HG03457 (cell line): Measurements from ENCODE around the gene SELENOW.
"Not testable (repeated sequence)": the region's sequence is repeated elsewhere in the genome, so short reads cannot be mapped to it uniquely, and the experiment has no call there.

Source experiments
- ATAC-seq: cut with Tn5 transposase; IDR thresholded peaks from one replicate; pipeline ENCODE4 v1.9.1; 2021; ENCODE audit warnings: moderate number of reproducible peaks; ENCODE audit not compliant: unreplicated experiment

The SELENOW gene

DNA sequence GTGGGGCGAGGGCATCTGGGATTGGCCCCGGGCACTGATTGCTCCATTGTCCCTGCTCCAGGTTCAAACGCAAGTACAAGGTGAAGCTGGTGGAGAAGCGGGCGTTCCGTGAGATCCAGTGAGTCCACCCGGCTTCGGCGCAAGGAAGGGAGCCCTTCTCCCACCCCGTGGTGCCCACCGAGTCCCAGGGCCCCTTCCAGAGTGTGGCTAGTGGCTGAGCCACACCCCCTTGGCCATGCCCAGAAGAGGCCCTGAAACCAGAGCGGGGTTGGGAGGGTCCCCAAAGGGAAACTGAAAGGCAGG lies 21.9 kb upstream of the SELENOW start:
- ATAC-seq: no peak

- no peak for ATAC-seq
Measured at GRCh38 chr19:47756953-47757608, 21.4 kb upstream of the SELENOW start.

DNA sequence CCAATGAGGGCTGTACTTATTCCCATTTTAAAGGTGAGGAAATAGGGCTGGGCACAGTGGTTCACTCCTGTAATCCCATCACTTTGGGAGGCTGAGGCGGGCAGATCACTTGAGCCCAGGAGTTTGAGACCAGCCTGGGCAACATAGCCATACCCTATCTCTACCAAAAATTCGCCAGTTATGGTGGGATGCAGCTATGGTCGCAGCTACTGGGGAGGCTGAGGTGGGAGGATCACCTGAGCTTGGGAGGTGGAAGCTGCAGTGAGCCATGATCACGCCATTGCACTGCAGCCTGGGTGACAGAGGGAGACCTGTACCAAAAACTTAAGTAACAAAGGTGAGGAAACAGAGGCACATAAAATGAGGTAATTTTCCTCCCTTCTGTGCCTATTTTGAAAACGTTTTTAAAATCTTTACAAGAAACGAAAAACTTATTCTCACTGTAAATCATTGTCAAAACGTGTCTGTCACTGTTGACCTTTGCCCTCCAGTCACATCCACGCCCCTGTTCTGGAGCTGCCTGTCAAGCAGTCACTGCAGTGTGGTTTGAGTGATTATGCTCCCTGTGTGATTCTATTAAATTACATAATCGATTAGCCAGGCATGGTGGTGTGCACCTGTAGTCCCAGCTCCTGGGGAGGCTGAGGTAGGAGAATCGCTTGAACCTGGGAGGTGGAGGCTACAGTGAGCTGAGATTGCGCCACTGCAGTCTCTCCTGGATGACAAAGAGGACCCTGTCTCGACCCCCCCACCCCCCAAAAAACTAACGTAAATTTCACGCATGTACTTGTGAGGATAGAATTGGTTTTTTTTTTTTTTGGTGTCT lies 20.7 kb upstream of the SELENOW start:
- ATAC-seq: no peak

DNA sequence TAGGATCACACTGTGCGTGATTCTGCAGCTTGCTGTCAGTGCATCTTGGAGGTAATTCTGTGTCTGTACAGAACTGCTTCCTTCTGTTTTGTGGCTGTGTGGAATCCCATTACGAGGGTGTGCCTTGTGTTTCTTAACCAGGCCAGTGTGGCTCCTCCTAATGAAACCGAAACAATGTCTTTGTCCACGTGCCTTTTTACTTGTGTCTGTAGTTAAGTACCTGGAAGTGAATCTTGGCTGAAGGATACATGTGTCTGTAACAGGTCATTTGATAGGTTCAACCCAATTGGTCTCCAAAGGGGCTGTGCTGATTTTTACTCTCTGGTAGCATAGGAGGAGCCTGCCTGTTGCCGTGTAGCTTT lies 20.1 kb upstream of the SELENOW start:
- no peak for ATAC-seq

DNA sequence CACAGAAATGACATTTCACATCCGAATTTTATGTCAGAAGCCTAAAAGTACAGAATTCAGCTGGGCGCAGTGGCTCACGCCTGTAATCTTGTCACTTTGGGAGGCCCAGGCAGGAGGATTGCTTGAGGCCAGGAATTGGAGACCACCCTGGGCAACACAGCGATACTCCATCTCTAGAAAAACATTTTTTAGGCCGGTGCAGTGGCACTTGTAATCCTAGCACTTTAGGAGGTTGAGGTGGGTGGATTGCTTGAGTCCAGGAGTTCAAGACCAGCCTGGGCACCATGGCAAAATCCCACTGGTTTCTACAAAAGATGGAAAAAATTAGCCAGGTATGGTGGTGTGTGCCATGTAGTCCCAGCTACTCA lies 17.9 kb upstream of the SELENOW start:
- no peak for ATAC-seq

- ATAC-seq: no peak
Measured at GRCh38 chr19:47761566-47761965, 16.9 kb upstream of the SELENOW start.

- no peak for ATAC-seq
Measured at GRCh38 chr19:47762151-47762550, 16.4 kb upstream of the SELENOW start.

DNA sequence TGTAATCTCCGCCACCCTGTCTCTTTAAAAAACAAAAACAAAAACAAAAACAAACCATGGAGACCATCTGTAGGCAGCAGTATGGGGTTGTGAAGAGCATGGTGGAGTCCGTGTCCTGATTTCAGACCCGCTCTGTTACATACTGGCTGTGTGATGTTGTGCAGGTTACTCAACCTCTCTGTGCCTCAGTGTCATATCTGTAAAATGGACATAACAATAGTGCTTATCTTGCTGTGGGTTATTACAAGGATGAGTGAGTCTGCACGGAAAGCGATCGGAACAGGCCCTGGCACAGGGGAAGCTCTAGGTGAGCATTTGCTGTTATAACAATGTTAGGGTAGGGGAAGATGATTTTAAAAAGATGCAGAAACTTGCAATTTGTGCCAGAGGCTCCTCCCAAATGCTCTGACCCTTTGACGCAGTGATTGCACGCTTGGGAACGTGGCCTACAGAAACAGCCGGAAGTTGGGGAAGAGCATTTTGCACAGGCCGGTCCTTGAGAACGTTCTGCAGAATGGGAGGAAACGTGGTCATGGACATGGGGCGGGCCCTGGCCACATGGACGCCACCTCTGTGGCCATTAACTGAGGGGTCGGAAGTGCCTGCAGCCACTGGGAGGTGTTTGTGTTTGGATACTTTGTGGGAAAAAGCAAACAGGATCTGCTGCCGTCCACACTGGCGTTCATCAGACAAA lies 15.7 kb upstream of the SELENOW start:
- ATAC-seq: no peak

GRCh38 chr19:47764705-47765104 lies 13.8 kb upstream of the SELENOW start:
- not testable (repeated sequence) for ATAC-seq

GRCh38 chr19:47765523-47766358 lies 12.8 kb upstream of the SELENOW start:
- ATAC-seq: no peak

- ATAC-seq: no peak
Measured at GRCh38 chr19:47766359-47766620, 12.2 kb upstream of the SELENOW start.

DNA sequence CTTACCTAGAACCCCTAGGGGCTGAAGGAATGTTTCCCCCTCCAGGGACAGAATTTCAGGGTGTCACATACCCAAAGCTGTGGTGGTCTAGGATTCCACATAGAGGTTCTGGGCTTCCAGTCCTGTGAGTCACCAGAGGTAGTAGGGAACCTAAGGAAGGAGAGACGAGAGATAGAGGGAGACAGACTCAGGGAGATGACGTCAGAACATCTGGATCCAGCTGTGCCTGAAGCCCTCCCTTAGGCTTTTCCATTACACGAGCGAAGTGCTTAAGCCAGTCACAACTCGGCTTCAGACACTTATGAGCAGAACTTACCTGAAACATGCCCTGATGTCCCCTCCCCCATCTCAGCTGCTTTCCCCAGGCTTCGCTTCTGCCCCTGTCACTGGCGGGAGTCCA lies 11.8 kb upstream of the SELENOW start:
- ATAC-seq: no peak

GRCh38 chr19:47767349-47767748 lies 11.2 kb upstream of the SELENOW start:
- ATAC-seq: no peak

GRCh38 chr19:47768604-47769003 lies 9.9 kb upstream of the SELENOW start:
- no peak for ATAC-seq

- ATAC-seq: no peak
Measured at GRCh38 chr19:47769534-47769933, 9.0 kb upstream of the SELENOW start.

DNA sequence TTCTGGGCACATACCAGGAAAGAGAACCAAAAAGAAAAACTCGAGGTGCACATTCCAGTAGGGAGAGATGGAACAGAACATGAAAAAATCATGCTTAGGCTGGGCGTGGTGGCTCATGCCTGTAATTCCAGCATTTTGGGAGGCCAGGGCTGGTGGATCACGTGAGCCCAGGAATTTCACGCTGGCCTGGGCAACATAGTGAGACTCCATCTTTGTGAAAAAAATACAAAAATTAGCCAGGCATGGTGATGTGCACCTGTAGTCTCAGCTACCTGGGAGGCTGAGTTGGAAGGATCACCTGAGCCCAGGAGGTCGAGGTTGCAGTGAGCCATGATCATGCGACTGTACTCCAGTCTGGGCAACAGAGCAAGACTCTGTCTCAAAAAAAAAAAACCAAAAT lies 7.2 kb upstream of the SELENOW start:
- ATAC-seq: not testable (repeated sequence)

DNA sequence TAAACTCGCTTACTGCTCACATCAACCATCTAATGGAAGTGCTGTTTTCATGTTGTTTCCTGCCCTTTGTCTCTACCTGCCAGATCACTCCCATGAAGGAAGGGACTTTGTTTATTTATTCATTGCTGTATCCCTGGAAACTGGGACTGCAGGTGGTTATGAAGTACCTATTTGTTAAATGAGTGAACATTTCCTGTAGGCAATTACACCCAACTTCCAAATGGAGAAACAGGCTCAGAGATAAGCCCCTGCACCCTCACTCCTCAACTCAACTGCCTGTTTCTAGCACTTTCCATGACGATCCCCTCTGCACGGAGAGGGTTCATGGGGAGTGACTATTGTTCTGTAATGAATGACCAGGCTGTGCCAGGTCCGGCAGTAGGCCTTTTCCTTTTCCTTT lies 1.9 kb upstream of the SELENOW start:
- ATAC-seq: no peak

GRCh38 chr19:47777245-47778048 lies 1.1 kb upstream of the SELENOW start:
- ATAC-seq: not testable (repeated sequence)

- no peak for ATAC-seq
Measured at GRCh38 chr19:47778954-47779351, 450 bp downstream of the SELENOW start.

DNA sequence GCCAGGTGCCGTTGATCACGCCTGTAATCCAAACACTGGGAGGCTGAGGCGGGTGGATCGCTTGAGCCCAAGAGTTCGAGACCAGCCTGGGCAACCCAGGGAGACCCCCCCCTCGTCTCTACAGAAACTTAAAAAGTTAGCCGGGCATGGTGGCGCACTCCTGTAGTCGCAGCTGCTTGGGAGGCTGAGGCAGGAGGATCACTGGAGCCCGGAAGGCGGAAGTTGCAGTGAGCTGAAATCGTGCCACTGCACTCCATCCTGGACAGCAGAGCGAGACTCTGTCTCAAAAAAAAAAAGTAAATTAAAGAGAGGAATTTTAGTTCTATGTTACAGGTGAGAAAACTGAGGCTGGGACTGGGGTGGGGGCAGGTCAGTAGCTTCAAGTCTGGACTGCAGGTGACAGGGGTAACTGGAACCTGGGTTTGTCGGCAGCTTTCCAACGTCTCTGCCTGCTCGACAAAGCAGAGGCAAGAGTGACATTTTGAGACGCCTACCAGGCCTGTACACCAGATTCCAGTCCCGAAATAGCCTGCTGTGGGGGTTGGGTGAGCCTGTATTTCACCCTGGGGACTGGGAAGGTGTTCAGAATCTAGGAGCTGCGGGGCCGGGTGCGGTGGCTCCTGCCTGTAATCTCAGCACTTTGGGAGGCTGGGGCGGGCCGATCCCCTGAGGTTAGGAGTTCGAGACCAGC lies 1.2 kb downstream of the SELENOW start:
- no peak for ATAC-seq
